ENCODE data around the gene RAC2.

RAC2 gene

DNA sequence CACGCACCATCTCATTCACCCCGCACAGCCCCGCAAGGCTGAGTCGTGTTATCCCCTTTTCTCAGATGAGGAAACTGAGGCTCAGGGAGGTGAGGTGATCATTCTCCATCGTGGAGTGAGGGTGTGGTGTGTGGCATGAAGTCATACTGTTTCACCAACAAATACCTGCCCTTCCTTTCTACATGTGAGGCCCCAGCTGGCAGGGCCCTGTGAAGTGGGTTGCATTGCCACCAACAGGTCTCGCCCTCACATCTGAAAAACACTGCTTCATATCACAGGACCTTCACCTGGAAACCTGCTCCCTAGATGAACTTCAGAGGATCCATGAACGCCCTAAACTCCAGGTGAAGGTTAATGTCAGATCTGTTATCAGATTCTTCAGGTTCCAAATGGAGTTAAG lies 36.1 kb downstream of the RAC2 start:
- peaks cover 3% of the 10 kb centered on the region for H3K27me3 Mint-ChIP-seq (ENCODE audit: low read depth)
- H3K4me3 Mint-ChIP-seq = no peak overlapping the region
- H3K9me3 Mint-ChIP-seq = no peaks in the 10 kb centered on the region
- no peaks in the 10 kb centered on the region for H3K36me3 Mint-ChIP-seq (ENCODE audit: low read depth)
- TF ChIP-seq, protein P1, sequence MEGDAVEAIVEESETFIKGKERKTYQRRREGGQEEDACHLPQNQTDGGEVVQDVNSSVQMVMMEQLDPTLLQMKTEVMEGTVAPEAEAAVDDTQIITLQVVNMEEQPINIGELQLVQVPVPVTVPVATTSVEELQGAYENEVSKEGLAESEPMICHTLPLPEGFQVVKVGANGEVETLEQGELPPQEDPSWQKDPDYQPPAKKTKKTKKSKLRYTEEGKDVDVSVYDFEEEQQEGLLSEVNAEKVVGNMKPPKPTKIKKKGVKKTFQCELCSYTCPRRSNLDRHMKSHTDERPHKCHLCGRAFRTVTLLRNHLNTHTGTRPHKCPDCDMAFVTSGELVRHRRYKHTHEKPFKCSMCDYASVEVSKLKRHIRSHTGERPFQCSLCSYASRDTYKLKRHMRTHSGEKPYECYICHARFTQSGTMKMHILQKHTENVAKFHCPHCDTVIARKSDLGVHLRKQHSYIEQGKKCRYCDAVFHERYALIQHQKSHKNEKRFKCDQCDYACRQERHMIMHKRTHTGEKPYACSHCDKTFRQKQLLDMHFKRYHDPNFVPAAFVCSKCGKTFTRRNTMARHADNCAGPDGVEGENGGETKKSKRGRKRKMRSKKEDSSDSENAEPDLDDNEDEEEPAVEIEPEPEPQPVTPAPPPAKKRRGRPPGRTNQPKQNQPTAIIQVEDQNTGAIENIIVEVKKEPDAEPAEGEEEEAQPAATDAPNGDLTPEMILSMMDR (IDR thresholded peaks at IDR 0.05; ENCODE audit: unreplicated experiment in 3 of 3) = no peak
- H3K4me1 Mint-ChIP-seq = peaks cover 41% of the 10 kb centered on the region
- H3K27ac Mint-ChIP-seq = no peak overlapping the region

DNA sequence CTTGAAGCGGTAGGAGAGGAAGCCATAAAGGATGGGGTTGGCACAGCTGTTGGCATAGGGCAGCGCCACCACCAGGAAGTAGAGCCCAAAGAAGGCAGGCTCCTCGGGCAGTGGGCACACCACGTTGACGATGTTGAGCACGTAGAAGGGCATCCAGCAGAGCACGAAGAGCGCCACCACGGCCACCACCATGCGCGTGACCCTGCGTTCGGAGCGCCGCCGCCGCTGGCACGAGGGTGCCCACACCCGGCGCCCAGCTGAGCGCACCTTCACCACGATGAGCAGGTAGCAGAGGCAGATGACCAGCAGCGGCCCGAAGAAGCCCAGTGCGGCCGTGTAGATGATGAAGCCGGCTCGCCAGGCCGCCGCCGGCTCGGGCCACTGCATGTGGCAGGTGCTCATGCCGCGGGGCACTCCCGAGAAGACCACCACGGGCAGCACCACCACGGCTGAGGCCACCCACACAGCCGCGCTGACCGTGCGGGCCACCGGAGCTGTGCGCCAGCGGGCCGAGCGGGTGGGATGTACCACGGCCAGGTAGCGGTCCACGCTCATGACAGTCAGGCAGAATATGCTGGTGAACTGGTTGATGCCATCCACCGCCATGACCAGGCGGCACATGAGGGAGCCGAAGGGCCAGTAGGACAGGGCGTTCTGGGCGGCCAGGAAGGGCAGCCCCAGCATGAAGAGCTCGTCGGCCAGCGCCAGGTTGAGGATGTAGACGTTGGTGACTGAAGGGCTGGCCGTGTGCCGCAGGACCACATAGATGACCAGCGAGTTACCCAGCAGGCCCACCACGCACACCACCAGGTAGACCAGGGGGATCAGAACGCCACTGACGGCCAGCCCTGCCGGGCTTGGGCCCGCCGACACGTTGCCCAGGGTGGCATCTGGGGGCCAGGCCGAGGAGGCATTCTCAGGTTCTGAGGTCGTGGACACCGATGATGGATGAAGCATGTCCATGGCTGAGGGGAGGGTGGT lies 36.9 kb downstream of the RAC2 start:
- Mint-ChIP-seq H3K27ac (no peak overlapping the region), H3K9me3 (no peaks in the 10 kb centered on the region), H3K36me3 (ENCODE audit: low read depth) (no peaks in the 10 kb centered on the region), H3K27me3 (ENCODE audit: low read depth) (peaks cover 3% of the 10 kb centered on the region), H3K4me3 (no peak overlapping the region), H3K4me1 (peaks cover 33% of the 10 kb centered on the region)
- TF ChIP-seq, protein P1 (IDR thresholded peaks at IDR 0.05; ENCODE audit: unreplicated experiment in 3 of 3) = no peak

DNA sequence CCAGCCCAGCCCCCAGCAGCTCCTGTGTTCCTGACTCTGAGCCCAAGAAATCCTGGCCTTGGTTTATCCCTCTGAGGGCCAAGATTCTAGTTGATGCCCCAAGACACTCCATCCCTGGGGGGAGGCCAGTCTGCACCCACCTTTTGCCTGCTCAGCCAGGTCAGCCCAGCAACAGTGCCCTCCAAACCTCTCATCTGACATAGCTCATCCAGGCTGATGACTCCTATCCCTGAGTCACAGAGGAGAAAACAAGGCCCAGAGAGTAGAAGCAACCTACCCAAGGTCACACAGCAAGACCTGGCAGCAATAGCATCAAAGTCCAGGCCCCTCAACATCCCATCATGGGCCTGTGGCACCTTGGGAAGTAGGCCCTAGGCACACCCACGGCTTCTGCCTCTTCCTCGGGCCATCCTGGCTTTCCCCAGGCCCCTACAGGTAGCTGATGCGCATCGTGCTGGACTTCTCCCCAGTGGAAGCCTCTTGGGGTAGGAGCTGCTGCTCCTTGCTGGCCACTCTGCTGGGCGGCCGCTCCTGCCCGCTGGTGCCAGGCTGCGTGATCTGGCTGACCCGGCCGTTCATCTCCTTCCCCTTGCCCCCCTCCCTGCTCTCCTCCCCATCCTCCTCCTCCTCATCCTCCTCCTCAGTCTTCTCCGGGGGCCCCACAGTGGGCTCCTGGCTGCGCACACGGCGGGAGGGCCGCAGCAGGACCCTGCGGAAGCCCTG lies 37.8 kb downstream of the RAC2 start:
- no peak overlapping the region for H3K4me3 Mint-ChIP-seq
- peaks cover 3% of the 10 kb centered on the region for H3K27me3 Mint-ChIP-seq (ENCODE audit: low read depth)
- H3K36me3 Mint-ChIP-seq (ENCODE audit: low read depth) = no peaks in the 10 kb centered on the region
- H3K4me1 Mint-ChIP-seq = peaks cover 25% of the 10 kb centered on the region
- no peaks in the 10 kb centered on the region for H3K9me3 Mint-ChIP-seq
- H3K27ac Mint-ChIP-seq = no peak overlapping the region
- TF ChIP-seq, protein P1 (IDR thresholded peaks at IDR 0.05; ENCODE audit: unreplicated experiment in 3 of 3) = no peak

DNA sequence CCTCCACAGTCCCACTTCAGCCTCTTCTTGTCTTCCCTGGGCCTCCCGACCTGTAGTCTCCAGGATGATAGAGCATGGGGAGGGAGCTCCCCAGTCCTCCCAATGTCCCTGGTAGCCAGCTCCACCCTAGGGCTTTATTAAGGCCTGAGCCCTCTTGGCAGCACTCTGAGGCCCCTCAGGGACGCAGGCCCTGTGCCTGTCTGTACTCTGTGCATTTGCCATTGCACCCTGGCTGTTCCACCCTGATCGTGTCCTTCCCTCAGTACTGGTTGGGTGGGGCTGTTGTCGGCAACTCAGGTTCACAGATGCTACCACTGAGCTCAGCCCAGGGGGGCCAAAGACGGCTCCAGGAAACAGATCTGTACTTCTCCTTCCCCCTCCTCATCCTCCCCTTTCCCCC lies 39.0 kb downstream of the RAC2 start:
- H3K36me3 Mint-ChIP-seq (ENCODE audit: low read depth) = no peaks in the 10 kb centered on the region

DNA sequence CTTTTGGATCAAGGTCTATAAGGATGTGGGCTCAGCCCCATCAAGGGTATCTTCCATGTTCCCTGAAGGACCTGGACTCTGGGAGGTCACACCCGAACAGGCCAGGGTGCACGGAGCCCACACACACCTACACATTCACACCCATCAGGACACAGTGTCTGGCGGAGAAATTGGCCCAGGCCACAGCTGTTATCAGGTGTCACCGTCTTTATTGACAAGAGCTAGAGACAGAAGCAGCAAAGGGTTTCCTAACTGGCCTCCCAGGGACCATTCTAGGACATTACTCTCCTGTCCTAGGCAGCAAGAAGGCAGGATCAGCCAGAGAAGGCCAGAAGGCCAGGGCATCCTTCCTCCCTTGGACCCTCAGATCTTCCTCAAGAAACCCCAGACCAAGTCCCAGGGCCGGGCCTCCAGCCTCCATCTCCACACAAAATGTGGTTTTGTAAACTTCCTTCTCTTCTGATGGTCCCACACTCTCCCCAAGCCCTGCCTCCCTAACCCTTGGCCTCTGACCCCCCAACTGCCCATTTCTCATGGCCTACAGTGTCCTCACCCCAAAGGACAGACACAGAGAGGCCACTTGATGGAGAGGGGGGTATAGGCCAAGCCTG lies 39.9 kb downstream of the RAC2 start:
- H3K27ac Mint-ChIP-seq = no peak overlapping the region

More for the DNA sequence above, 39.0 kb downstream of the RAC2 start:
- TF ChIP-seq, protein P1 (IDR thresholded peaks at IDR 0.05; ENCODE audit: unreplicated experiment in 3 of 3) = no peak
- Mint-ChIP-seq H3K4me3 (no peak overlapping the region), H3K27me3 (ENCODE audit: low read depth) (peaks cover 3% of the 10 kb centered on the region), H3K27ac (no peak overlapping the region), H3K4me1 (peaks cover 13% of the 10 kb centered on the region), H3K9me3 (no peaks in the 10 kb centered on the region)

More for the DNA sequence above, 39.9 kb downstream of the RAC2 start:
- Mint-ChIP-seq H3K9me3 (no peaks in the 10 kb centered on the region), H3K36me3 (ENCODE audit: low read depth) (no peaks in the 10 kb centered on the region), H3K27me3 (ENCODE audit: low read depth) (peaks cover 3% of the 10 kb centered on the region), H3K4me1 (peaks cover 8% of the 10 kb centered on the region), H3K4me3 (no peak overlapping the region)
- TF ChIP-seq, protein P1 (IDR thresholded peaks at IDR 0.05; ENCODE audit: unreplicated experiment in 3 of 3) = no peak

All from nephron (organoid).